ENCODE results near the gene CCDC92.
"Not testable (repeated sequence)": the region's sequence is repeated elsewhere in the genome, so short reads cannot be mapped to it uniquely, and the experiment has no call there.

Gene CCDC92

DNA sequence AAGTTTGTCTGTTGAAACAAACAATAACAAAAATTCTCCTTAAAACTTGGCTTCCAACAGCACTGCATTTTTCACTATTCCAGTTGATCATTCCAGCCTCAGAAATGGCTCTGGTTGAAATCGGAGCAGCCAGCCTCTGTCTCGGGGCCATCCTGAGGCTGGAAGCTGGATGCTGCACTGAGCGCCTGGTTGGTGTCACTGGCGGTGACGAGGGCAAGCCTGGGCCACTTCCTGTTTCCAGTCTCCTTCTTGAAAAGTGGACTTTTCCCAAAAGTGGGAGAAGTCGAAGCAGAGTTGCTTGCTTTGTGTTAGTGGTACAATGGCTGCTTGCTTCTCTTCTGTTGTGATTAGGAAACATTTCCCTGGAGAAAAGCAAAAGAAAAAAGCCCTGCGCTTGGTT, 48.7 kb downstream of the CCDC92 start:
- in situ Hi-C loops (cut with MboI; ENCODE audit: low pct_unique_long_range_greater_than_20kb, low sequenced_read_pairs): no loop called here
- no peak for DNase-seq

DNA sequence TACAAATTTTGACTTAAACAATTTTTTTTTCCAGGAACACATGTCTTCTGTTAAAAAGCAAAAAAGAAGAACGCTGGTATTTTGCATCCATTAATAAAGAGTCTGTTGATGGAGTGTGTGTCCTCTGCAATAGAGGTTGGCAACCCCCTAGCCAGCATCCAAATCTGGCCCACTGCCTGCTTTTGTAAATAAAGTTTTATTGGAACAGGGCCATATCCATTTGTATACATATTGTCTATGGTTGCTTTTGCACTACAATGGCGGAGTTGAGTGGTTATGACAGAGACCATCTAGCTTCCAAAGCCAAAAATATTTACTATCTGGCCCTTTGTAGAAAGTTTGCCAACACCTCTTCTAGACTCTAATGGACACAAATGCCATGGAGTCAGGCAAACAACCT, 49.6 kb downstream of the CCDC92 start:
- in situ Hi-C loops (cut with MboI; ENCODE audit: low pct_unique_long_range_greater_than_20kb, low sequenced_read_pairs): no loop called here
- DNase-seq: no peak

DNA sequence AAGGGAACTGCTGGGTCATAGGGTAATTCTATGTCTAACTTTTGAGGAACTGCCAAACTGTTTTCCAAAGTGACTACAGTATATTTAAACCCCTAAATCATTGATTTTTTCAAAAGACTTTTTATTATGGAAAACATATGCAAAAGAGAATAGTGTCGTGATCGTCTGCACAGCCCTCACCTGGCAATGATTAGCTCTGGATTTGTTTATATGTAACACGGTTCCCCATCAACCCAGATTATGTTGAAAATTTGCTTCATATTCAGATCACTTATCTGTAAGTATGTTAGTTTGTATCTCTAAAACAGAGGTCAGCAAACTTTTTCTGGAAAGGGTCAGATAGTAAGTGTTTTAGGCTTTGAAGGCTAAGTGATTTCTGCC, 52.7 kb downstream of the CCDC92 start:
- no peak for DNase-seq
- in situ Hi-C loops (cut with MboI; ENCODE audit: low pct_unique_long_range_greater_than_20kb, low sequenced_read_pairs): no loop called here

DNA sequence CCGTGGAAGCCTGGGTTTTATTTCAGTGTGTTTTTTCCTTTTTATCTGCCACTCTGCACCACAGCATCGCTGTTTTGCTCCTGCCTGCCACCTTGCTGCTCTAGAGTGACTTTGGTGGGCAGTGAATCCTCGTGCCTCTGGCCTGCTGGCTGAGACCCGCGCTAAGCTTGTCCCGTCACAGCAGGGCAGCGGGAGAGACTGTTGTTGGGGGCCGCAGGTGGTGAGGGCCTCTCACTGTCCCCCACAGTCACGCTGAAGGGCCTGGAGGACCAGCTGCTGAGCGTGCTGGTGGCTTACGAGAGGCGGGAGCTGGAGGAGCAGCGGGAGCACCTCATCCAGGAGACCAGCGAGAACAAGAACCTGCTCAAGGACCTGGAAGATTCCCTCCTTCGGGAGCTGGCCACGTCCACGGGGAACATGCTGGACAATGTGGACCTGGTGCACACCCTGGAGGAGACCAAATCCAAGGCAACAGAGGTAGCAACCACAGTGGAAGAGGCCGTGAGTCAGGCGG, 55.2 kb downstream of the CCDC92 start:
- in situ Hi-C loops (cut with MboI; ENCODE audit: low pct_unique_long_range_greater_than_20kb, low sequenced_read_pairs): no loop called here
- no peak for DNase-seq

DNA sequence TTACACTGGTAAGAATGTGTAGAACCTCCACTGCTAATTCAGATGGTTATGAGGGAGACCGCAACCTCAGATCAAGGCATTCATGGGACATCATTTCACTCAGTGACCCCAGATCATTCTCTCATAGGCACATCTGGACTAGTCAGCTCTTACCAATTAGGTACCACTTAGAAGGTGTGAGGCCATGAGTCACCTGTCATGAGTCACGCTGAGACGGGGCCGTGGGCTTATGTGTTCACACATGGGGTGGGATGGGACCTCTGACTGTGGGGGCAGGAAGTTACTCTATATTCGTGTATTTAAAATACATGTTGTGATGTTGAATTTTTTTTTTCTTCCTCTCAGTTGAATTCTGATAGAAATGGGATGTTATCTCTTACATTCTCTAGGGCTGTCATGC, 55.9 kb downstream of the CCDC92 start:
- in situ Hi-C loops (cut with MboI; ENCODE audit: low pct_unique_long_range_greater_than_20kb, low sequenced_read_pairs): no loop called here
- no peak for DNase-seq

DNA sequence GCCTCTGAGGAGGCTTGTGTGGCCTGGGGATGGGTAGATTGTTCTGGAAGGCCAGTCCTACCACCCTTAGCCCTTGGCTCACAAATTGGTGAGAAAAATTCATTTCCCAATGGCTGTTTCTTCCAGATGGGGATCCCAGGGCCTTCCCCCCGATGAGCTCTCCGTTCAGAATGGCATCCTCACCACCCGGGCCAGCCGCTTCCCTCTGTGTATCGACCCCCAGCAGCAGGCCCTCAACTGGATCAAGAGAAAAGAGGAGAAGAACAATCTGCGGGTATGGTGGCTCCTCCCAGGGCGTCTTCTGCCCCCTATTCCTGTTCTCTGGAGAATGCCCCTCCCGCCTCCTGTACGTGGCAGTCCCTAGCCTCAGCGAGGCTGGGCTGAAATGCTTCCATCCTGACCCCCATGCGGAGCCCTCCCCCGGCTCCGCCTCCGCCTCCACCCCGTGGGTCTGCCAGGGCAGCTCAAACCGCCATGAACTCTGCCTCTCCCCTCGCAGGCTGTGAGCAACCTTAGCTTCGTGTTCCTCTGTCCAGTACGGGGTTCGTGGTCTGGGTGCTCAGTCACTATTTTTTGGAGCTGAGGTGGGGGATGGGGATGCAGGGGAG, 57.8 kb downstream of the CCDC92 start:
- in situ Hi-C loops (cut with MboI; ENCODE audit: low pct_unique_long_range_greater_than_20kb, low sequenced_read_pairs): no loop called here
- no peak for DNase-seq

DNA sequence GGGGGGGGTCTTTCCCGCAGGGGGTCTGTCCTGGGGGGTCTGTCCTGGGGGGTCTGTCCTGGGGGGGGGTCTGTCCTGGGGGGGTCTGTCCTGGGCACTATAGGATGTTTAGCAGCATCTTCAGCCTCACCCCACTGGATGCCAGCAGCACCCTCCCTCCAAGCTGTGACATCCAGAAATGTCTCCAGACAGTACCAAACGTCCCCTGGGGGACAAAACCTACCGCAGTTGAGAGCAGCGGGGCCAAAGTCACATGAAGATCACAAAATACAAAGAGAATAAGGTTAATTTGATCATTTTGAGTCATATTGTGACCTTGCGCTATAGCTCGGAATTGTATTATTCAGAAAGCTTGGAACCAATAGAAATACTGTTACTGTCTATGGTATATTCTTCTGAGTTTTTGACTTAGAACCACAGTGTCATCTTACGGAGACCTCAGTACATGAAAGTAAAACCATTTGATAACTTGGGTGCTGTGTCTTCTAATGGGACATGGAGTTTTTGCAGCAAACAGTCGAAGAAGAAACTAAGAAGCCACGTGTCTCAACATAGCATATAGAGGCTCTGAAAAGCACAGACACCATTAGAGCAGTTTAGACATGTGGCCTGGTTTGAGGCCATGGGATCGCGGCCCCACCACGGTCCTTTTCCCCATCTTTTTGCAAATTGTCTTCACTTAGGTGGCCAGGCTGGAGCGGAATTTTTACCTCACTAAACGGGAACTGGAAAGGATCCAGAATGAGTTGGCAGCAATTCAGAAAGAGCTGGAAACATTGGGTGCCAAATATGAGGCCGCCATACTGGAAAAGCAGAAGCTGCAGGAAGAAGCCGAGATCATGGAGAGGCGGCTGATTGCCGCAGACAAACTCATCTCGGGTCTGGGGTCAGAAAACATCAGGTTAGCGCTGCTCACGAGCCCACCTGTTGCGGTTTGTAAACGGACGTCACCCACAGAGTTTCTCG, 59.9 kb downstream of the CCDC92 start:
- DNase-seq: peak; percentile 20

DNA sequence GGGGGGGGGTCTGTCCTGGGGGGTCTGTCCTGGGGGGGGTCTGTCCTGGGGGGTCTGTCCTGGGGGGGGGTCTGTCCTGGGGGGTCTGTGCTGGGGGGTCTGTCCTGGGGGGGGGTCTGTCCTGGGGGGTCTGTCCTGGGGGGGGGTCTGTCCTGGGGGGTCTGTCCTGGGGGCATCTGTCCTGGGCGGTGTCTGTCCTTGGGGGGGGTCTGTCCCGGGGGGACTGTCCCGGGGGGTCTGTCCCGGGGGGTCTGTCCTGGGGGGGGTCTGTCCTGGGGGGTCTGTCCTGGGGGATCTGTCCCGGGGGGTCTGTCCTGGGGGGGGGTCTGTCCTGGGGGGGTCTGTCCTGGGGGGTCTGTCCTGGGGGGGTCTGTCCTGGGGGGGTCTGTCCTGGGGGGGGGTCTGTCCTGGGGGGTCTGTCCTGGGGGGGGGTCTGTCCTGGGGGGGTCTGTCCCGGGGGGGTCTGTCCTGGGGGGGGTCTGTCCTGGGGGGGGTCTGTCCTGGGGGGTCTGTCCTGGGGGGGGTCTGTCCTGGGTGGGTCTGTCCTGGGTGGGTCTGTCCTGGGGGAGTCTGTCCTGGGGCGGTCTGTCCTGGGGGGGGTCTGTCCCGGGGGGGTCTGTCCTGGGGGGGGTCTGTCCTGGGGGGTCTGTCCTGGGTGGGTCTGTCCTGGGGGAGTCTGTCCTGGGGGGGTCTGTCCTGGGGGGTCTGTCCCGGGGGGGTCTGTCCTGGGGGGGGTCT, 60.8 kb downstream of the CCDC92 start:
- in situ Hi-C loops (cut with MboI; ENCODE audit: low pct_unique_long_range_greater_than_20kb, low sequenced_read_pairs); DNase-seq: not testable (repeated sequence)

More for the DNA sequence above, 59.9 kb downstream of the CCDC92 start:
- in situ Hi-C loops (cut with MboI; ENCODE audit: low pct_unique_long_range_greater_than_20kb, low sequenced_read_pairs): no loop called here

DNA sequence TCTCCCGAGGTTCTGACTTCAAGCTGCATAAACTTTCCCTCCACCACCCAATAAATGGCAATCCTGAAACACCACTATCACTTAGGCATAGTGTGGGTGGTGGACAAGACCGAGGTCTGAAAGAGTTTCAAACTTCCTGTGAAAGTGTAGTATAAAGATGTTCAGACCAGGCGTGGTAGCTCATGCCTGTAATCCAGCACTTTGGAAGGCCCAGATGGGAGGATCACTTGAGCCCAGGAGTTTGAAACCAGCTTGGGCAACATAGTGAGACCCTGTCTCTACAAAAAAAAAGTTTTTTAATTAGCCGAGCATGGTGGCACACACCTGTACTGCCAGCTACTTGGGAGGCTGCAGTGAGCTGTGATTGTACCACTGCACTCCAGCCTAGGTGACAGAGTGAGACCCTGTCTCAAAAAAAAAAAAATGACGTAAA, 61.9 kb downstream of the CCDC92 start:
- in situ Hi-C loops (cut with MboI; ENCODE audit: low pct_unique_long_range_greater_than_20kb, low sequenced_read_pairs): no loop called here
- DNase-seq: peak; percentile 44

DNA sequence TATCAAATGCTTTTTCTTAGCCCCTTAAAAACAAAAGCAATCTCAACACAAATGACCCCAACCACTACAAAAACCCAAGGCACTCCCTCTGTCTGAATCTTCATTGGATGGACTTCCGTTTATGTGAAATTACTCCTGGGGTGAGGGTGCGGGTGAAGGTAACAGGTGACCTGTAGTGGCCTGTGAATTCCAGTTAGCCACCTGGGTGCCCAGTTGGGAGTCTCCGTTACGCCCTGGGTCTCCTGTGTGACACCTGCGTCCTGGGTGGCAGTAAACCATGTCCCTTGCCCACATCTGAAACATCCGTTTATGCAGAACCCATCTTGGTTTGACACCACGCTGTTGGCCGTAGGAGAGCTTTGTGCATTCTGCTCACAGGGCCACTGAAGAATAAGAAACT, 62.6 kb downstream of the CCDC92 start:
- in situ Hi-C loops (cut with MboI; ENCODE audit: low pct_unique_long_range_greater_than_20kb, low sequenced_read_pairs): no loop called here
- no peak for DNase-seq

DNA sequence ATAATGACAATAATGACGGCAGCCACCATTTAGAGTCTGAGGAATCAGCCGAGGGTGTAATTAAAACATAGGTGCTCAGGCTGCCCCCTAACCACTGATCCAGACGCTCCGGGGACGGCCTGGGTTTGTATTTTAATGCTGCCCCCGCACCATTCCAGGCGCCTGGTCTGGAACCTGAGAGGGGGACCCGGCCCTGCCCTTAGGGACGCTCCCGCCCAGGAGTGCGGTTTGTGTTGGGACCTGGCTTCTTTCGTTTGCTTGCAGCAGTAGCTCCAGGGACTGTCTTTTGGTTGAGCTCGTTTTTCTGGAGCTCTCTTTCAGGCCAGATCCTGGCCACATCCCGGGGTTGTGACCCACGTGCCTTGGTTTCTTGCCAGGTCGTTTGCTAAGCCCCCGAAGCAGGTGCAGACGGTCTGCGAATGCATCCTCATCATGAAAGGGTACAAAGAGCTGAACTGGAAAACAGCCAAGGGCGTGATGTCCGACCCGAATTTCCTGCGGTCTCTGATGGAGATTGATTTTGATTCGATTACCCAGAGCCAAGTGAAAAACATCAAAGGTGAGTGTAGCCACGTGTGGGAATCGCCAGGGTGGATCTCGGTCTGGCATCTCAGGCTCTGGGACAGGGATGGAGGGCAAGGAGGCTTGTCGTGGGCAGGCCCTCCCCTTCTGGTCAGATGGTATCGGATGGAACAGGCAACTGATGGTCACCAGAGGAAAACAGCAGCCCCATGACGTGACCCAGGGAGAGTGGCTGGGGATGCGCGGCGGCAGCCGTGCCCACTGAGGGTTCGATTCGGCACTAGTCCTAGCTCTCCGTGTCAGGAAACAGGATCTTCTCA, 63.5 kb downstream of the CCDC92 start:
- DNase-seq: no peak

DNA sequence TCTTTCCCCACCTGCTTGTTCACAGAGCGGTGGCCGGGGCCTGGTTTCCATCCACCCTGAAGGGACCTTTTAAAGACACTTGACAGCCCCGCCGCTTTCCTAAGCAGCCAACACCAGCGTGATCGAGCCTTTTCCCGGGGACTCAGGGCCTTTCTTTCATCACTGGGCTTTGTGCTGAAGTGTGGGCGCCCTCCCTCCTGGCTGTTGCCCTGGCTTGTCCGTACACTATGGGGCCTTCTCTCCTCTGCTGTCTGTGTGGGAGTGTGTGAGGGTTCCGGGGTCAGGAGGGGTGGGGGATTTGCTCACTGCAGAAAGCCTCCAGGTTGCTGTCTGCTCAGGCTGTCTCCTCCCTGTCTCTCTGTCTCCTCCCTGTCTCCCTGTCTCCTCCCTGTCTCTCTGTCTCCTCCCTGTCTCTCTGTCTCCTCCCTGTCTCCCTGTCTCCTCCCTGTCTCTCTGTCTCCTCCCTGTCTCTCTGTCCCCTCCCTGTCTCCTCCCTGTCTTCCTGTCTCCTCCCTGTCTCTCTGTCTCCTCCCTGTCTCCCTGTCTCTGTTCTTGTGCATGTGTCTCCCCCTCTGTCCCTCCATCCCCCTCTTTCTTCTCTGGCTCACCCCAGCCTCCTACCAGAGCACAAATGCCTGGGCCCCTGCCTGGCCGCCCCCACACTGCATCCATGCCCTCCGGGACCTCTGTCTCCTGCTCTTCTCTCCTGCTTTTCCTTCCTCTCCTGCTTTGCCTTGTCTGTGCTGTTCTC, 64.7 kb downstream of the CCDC92 start:
- in situ Hi-C loops (cut with MboI; ENCODE audit: low pct_unique_long_range_greater_than_20kb, low sequenced_read_pairs): no loop called here
- peak; percentile 36 for DNase-seq

More for the DNA sequence above, 63.5 kb downstream of the CCDC92 start:
- in situ Hi-C loops (cut with MboI; ENCODE audit: low pct_unique_long_range_greater_than_20kb, low sequenced_read_pairs): no loop called here

DNA sequence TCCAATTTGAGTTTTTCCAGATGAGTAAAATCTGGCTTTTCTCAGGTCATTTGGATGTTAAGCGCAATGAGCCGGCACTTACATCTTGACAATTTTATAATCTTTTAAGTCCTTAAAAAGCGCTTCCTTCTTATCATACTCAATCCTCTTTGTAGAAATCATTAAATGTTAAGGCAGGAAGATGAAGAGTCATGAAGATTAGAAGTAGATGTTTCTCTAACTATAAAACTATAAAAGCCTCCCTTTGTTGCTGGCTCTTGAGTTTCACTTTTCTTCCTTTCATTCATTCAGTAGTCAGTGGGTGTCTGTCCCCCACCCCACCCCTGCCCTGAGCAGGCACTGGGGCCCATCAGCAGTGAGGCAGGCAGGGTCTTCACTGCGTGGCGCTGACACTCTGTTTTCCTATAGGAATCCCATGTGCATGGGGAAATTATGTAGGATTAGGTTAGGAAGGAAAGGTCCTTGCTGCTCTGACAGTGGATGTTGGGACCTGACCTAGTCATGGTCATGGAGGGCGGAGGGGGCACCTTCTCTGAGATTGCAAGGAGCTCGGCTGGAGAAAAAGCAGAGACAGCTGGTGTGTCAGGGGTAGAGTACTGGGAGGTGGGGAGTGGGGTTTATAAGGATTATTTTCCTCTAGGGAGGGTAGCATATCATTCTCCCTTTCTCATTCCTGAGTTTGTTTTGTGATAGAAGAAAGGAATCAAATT, 65.8 kb downstream of the CCDC92 start:
- DNase-seq: no peak
- in situ Hi-C loops (cut with MboI; ENCODE audit: low pct_unique_long_range_greater_than_20kb, low sequenced_read_pairs): no loop called here

DNA sequence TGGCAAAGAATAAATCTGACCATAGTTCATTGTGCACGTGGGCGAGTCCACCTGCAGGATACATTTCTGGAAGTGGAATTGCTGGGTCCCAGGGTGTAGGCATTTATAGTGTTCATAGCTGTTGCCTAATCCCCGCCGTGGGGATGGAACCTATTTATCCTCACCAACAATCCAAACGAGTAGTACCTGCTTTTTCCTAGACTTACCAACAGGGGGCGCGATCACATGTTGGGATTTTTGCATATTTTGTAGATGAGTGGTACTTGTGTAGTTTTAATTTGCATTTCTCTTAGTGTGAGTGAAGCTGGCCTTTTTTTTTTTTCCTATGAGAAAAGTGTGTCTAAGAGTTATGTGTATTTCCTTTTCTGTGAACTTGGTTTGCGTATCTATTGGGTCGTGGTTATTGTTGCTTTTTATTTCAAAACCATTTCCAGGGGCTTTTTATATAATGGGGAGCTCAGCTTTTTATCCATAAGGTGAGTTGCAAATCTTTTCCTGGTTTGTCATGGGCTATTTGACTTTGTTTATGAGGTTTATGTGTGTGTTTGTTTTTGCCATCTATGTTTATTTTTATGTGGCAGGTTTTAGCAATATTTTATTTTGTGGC, 67.2 kb downstream of the CCDC92 start:
- peak; percentile 77 for DNase-seq
- in situ Hi-C loops (cut with MboI; ENCODE audit: low pct_unique_long_range_greater_than_20kb, low sequenced_read_pairs): no loop called here

DNA sequence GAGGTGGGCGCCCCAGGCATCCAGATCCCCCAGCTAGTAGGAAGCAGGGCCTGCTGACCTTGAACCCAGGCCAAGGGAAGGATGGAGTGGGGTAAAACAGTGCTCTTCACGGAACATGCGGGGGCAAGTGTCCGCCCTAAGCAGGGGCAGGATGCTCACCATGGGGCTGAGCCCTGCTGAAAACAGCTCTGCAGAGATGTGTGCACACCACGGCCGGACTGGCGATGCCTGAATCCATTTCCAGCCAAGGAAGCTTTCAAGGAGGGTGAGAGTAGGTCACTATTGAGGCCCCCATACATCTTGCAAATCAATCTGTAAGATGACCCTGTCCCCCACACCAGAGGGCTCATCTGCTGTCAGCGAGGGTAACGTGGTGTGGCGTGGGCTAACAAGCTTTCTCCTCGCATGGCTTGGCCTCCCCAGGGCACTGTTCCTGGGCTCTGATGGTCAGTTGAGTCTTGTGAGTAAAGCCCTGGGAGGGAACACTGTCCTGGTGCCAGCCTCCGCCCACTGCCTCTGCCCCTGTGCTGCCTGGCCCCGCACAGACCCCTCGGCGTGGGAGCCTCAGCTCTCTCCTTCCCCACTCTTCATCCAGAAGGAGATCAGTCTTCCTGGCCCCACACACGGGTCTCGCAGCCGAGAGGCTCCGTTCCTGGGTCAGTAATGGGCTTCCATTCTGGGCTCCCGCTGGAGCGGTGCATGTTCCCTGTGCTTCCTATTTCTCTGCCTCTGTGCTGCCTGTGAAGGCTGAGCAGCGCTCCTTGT, 69.1 kb downstream of the CCDC92 start:
- DNase-seq: no peak
- in situ Hi-C loops (cut with MboI; ENCODE audit: low pct_unique_long_range_greater_than_20kb, low sequenced_read_pairs): no loop called here

DNA sequence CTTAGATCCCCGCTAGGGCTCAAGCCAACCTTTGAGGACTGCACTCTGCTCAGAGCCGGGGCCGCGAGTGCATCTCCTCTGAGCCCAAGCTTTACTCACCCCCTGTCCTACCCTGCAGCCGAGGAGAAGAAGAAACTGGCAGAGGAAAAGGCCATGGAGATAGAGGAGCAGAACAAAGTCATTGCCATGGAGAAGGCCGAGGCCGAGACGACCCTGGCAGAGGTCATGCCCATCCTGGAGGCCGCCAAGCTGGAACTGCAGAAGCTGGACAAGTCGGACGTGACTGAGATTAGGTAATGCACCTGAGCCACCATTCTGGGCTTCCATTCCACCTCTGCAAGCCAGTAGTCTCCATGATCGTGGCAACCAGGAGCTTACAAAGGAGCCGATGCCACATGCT, 69.8 kb downstream of the CCDC92 start:
- no peak for DNase-seq
- in situ Hi-C loops (cut with MboI; ENCODE audit: low pct_unique_long_range_greater_than_20kb, low sequenced_read_pairs): no loop called here

Measured in KBM-7 (cell line).